Measurements from ENCODE around the gene MGMT. TPM values are rescaled to one million over a fixed set of nuclear protein-coding genes. Genes with fewer than 3 reads are reported as not detected.

MGMT gene
- total RNA-seq, 2 donors from 2014 or later = 41.1 to 50.4 TPM

DNA sequence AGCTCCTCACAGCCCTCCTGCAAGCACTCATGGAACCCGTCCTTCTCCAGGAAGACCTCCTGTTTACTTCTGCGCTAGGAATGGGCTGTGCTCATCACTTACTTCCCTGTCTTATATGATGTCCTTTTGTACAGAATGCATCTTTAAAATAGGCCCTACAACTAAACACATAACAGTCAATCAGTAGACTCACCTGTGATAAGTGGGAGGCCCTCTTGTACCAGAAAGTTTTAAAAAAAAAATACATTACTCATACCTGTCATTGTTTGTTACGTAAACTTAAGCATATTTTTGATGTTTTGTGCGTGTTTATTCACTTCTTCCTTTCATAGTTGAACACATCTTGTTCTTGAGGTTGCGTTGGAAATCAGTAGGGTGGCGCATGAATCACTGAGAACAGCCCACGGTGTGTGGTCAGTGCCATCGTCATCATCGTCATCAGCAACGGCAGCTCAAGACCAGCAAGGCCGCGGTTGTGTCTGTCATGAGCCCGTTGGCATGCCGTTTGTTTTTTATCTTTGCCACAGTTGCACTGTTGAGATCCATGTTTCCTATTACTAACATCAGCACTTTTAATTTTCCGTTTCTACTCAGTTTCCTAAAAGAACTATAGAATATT, 232.8 kb downstream of the MGMT start:
- Histone ChIP-seq H3K9me3 (no peaks in the 10 kb centered on the region), H3K4me3 (no peak overlapping the region)
- 86% methylated on average over 15 of the region's 15 CpGs for WGBS

DNA sequence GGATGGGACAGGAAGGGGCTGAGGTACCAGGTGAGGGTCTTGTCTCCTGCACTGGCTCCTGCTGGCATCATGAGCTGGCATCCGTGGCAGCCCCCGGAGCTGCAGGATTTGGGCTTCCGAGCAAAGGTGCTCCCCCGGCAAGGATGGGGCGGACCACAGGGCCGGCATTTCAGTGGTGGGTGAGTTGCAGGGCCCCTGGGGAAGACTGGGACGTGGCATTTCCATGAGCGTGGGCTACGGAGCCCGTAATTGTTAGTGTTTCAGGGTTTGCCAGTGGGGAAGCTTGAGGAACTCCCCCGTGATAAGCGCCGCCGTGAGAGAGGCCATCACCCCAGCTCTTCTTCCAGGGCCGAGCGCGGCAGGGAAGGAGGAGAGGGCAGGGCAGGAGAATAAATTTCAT, 235.6 kb downstream of the MGMT start:
- no peak for DNase-seq (ENCODE audit: low spot score)
- H3K27ac ChIP-seq = no peak overlapping the region
- 93% methylated on average over 17 of the region's 17 CpGs for WGBS
- no peak overlapping the region for H3K4me3 ChIP-seq
- H3K36me3 ChIP-seq = no peaks in the 10 kb centered on the region
- H3K9me3 ChIP-seq = no peaks in the 10 kb centered on the region
- peaks cover 4% of the 10 kb centered on the region for H3K4me1 ChIP-seq (replicated peaks)
- intact Hi-C loops (cut with DNase I) = no loop called here
- H3K27me3 ChIP-seq (replicated peaks; ENCODE audit: insufficient read depth) = no peaks in the 10 kb centered on the region
- no peak for TF ChIP-seq POLR2A (IDR thresholded peaks at IDR 0.05)
- TF ChIP-seq, protein P1, sequence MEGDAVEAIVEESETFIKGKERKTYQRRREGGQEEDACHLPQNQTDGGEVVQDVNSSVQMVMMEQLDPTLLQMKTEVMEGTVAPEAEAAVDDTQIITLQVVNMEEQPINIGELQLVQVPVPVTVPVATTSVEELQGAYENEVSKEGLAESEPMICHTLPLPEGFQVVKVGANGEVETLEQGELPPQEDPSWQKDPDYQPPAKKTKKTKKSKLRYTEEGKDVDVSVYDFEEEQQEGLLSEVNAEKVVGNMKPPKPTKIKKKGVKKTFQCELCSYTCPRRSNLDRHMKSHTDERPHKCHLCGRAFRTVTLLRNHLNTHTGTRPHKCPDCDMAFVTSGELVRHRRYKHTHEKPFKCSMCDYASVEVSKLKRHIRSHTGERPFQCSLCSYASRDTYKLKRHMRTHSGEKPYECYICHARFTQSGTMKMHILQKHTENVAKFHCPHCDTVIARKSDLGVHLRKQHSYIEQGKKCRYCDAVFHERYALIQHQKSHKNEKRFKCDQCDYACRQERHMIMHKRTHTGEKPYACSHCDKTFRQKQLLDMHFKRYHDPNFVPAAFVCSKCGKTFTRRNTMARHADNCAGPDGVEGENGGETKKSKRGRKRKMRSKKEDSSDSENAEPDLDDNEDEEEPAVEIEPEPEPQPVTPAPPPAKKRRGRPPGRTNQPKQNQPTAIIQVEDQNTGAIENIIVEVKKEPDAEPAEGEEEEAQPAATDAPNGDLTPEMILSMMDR (IDR thresholded peaks at IDR 0.05) = no peak
- TF ChIP-seq POLR2AphosphoS5 (IDR thresholded peaks at IDR 0.05) = no peak

More for the DNA sequence above, 232.8 kb downstream of the MGMT start:
- intact Hi-C loops (cut with DNase I) = no loop called here
- peaks cover 2% of the 10 kb centered on the region for H3K4me1 ChIP-seq (replicated peaks)
- H3K27ac ChIP-seq = no peak overlapping the region
- H3K36me3 ChIP-seq = no peaks in the 10 kb centered on the region
- TF ChIP-seq POLR2A (IDR thresholded peaks at IDR 0.05) (no peak), POLR2AphosphoS5 (IDR thresholded peaks at IDR 0.05) (no peak)
- TF ChIP-seq, protein P1 (IDR thresholded peaks at IDR 0.05) = no peak
- DNase-seq (ENCODE audit: low spot score) = no peak
- no peaks in the 10 kb centered on the region for H3K27me3 ChIP-seq (replicated peaks; ENCODE audit: insufficient read depth)

DNA sequence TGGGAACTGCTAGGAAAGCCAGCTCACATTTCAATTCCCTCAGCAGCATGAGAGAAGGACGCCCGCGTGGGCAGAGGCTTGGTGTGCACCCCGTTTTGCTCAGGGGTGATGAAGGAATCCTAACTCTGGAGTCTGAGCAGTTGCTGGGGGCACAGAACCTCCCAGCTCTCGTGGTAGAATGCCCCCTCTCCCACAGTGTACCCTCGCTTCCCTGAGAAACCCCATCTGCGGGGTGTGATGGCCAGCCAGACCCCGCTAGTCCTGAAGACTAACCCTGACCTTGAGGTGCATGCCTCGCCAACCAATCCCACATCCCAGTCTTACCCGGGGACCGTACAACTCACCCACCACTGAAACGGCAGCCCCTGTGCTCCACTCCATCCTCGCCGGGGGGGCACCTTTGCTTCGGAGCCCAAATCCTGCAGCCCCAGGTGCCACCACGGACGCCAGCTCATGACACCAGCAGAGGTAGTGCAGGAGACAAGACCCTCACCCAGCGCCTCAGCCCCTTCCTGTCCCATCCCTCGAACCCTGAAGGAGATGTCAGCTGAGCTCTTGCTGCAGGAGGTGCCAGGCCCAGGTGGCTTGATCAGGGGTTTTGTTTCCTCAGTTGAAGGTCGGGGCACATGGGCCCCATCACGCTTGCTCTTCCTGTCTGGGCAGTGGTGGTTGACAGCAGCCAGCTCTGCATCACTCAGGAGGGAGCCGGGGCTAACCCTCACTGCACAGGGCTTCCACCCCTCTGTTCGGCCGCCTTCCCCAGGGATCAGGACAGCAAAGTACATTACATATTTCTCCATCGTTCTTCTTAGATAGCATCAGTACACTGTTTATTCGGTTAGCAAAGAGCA, 236.5 kb downstream of the MGMT start:
- no peaks in the 10 kb centered on the region for H3K9me3 ChIP-seq
- H3K27ac ChIP-seq = no peak overlapping the region
- H3K36me3 ChIP-seq = no peaks in the 10 kb centered on the region
- 85% methylated on average over 23 of the region's 26 CpGs for WGBS
- H3K4me3 ChIP-seq = no peak overlapping the region
- DNase-seq (ENCODE audit: low spot score) = no peak
- H3K27me3 ChIP-seq (replicated peaks; ENCODE audit: insufficient read depth) = no peaks in the 10 kb centered on the region
- intact Hi-C loops (cut with DNase I) = no loop called here
- TF ChIP-seq POLR2A (IDR thresholded peaks at IDR 0.05) (no peak), POLR2AphosphoS5 (IDR thresholded peaks at IDR 0.05) (no peak)
- TF ChIP-seq, protein P1 (IDR thresholded peaks at IDR 0.05) = no peak
- H3K4me1 ChIP-seq (replicated peaks) = peaks cover 7% of the 10 kb centered on the region

DNA sequence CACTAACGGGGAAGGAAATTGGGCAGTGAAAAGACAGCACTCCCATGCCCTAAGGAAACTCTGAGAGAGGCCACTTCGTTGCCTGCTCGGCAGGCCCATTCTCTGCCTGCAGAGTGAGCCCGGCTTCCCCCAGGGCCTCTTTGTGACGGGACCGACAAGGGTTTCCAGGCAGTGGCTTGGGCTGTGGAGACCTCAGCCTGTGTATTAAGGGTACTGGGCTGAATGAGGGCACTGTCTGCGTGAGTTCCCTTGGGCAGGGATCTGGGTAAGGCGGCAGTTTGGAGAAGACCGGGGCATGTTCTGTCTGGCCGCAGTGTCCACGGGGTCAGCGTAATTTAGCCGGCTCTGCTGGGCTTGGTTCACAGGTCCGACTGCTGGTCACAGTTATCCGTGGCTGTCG, 237.2 kb downstream of the MGMT start:
- intact Hi-C loops (cut with DNase I) = no loop called here
- WGBS = 82% methylated on average over 16 of the region's 16 CpGs
- no peak overlapping the region for H3K27ac ChIP-seq
- no peaks in the 10 kb centered on the region for H3K27me3 ChIP-seq (replicated peaks; ENCODE audit: insufficient read depth)
- H3K4me1 ChIP-seq (replicated peaks) = peaks cover 7% of the 10 kb centered on the region
- no peaks in the 10 kb centered on the region for H3K9me3 ChIP-seq
- TF ChIP-seq, protein P1 (IDR thresholded peaks at IDR 0.05) = no peak
- no peak for TF ChIP-seq POLR2A (IDR thresholded peaks at IDR 0.05)
- no peak for TF ChIP-seq POLR2AphosphoS5 (IDR thresholded peaks at IDR 0.05)
- DNase-seq (ENCODE audit: low spot score) = no peak
- no peak overlapping the region for H3K4me3 ChIP-seq
- H3K36me3 ChIP-seq = no peaks in the 10 kb centered on the region
